PFSK-1 (cell line): ENCODE data around the gene DOK1.

Experiments
- POLR2AphosphoS5 ChIP-seq: IDR thresholded peaks from 2 replicates; pipeline ENCODE4 v1.6.1; 2012; ENCODE audit warnings: low read depth, mild to moderate bottlenecking, control low read depth, low read length, moderate library complexity
- REST ChIP-seq, 2 experiments: IDR thresholded peaks; 2 replicates each; pipeline versions ENCODE4 v1.6.1 to v1.8.0; 2011 to 2012; ENCODE audit warnings: low read depth in 2 of 2, low read length in 2 of 2, control low read depth in 1 of 2, inconsistent platforms in 1 of 2, mild to moderate bottlenecking in 1 of 2, moderate library complexity in 1 of 2; ENCODE audit not compliant: insufficient read depth in 1 of 2
- SIN3A ChIP-seq: IDR thresholded peaks from 2 replicates; pipeline ENCODE4 v1.6.1; 2012; ENCODE audit warnings: mild to moderate bottlenecking, low read length, moderate library complexity, borderline replicate concordance; ENCODE audit not compliant: insufficient read depth

GRCh38 chr2:74505448-74506246 lies 48.9 kb upstream of the DOK1 start:
- TF ChIP-seq POLR2AphosphoS5 (no peak), SIN3A (no peak), REST (IDR thresholded peaks at IDR 0.05; ENCODE audit: insufficient read depth in 1 of 2, low read depth in 2 of 2, low read length in 2 of 2) (no peak)
